ENCODE results near the gene SORCS2.
A peak's percentile ranks its signal among the peaks of the same experiment; 100 is the strongest.

SORCS2 gene

GRCh38 chr4:7370038-7370437 lies 177.7 kb downstream of the SORCS2 start:
- CTCF ChIA-PET: no interaction called here
- H3K27ac ChIP-seq: no peak overlapping the region
- POLR2A ChIA-PET (ENCODE audit: low non-redundant PET): no interaction called here
- no peak for DNase-seq (ENCODE audit: low spot score)
- TF ChIP-seq CTCF (conservative IDR thresholded peaks at IDR 0.05; ENCODE audit: low read depth): no peak

GRCh38 chr4:7371210-7371941 lies 179.0 kb downstream of the SORCS2 start:
- CTCF ChIA-PET: interaction anchor here (0.6 kb wide), 1 partner anchor 10 kb away, joined by 3 read pairs; no protein-coding TSS in a partner anchor
- no peak for TF ChIP-seq CTCF (conservative IDR thresholded peaks at IDR 0.05; ENCODE audit: low read depth)
- H3K27ac ChIP-seq: no peak overlapping the region
- no peak for DNase-seq (ENCODE audit: low spot score)
- POLR2A ChIA-PET (ENCODE audit: low non-redundant PET): no interaction called here

GRCh38 chr4:7372673-7373072 lies 180.3 kb downstream of the SORCS2 start:
- no peak for TF ChIP-seq CTCF (conservative IDR thresholded peaks at IDR 0.05; ENCODE audit: low read depth)
- ChIA-PET POLR2A (ENCODE audit: low non-redundant PET) (no interaction called here), CTCF (no interaction called here)
- no peak overlapping the region for H3K27ac ChIP-seq
- no peak for DNase-seq (ENCODE audit: low spot score)

- no peak overlapping the region for H3K27ac ChIP-seq
- no peak for DNase-seq (ENCODE audit: low spot score)
- POLR2A ChIA-PET (ENCODE audit: low non-redundant PET): no interaction called here
- CTCF ChIA-PET: no interaction called here
- TF ChIP-seq CTCF (conservative IDR thresholded peaks at IDR 0.05; ENCODE audit: low read depth): no peak
Observed at GRCh38 chr4:7374571-7374970, 182.2 kb downstream of the SORCS2 start.

- ChIA-PET CTCF (interaction anchor here (0.6 kb wide), 1 partner anchor 316 kb away, joined by 3 read pairs; no protein-coding TSS in a partner anchor), POLR2A (ENCODE audit: low non-redundant PET) (no interaction called here)
- TF ChIP-seq CTCF (conservative IDR thresholded peaks at IDR 0.05; ENCODE audit: low read depth): no peak
- peak overlapping the region; percentile 44 for H3K27ac ChIP-seq
- no peak for DNase-seq (ENCODE audit: low spot score)
Observed at GRCh38 chr4:7375427-7375826, 183.1 kb downstream of the SORCS2 start.

- no peak for DNase-seq (ENCODE audit: low spot score)
- CTCF ChIA-PET: interaction anchor here (0.7 kb wide), 1 partner anchor 18 kb away, joined by 5 read pairs; no protein-coding TSS in a partner anchor
- POLR2A ChIA-PET (ENCODE audit: low non-redundant PET): no interaction called here
- TF ChIP-seq CTCF (conservative IDR thresholded peaks at IDR 0.05; ENCODE audit: low read depth): no peak
- no peak overlapping the region for H3K27ac ChIP-seq
Observed at GRCh38 chr4:7377223-7377865, 185.0 kb downstream of the SORCS2 start.

All from RWPE1 (cell line).